GM12878 (cell line): ENCODE measurements around the gene USP46. TPM values are rescaled to one million over a fixed set of nuclear protein-coding genes. Genes with fewer than 3 reads are reported as not detected.

Experiments
- ATAC-seq: fragments of 200-7000 bp; cut with Tn5 transposase; 3 replicates; pipeline ENCODE4 v1.9.1; 2020; ENCODE audit warnings: mild to moderate bottlenecking, moderate library complexity
- BruUV-seq: library from RNA; stranded (reverse); fragments of 400-500 nt; replicated peaks from 2 replicates; lab custom pipeline; 2021; lab: Mats Ljungman, UMichigan
- CTCF ChIA-PET: fragments of 300-600 bp; sonication (Branson Sonifier 250); formaldehyde crosslinking; extraction: SDS; loops from one replicate; lab custom pipeline; 2021; ENCODE audit warnings: inconsistent platforms; lab: Yijun Ruan, JAX
- POLR2A ChIA-PET: fragments of 350-600 bp; formaldehyde crosslinking; extraction: SDS; loops from one replicate; lab custom pipeline; 2021; ENCODE audit warnings: inconsistent platforms; lab: Charles Lee
- RAD21 ChIA-PET: fragments of 300-600 bp; sonication (Branson Sonifier 250); formaldehyde crosslinking; loops from one replicate; lab custom pipeline; 2023; ENCODE audit warnings: antibody characterized with exemption; ENCODE audit not compliant: unreplicated experiment; lab: Charles Lee
- SMC1A ChIA-PET: fragments of 300-600 bp; sonication (Branson Sonifier 250); formaldehyde crosslinking; loops from one replicate; lab custom pipeline; 2023; ENCODE audit not compliant: unreplicated experiment, uncharacterized antibody; lab: Charles Lee
- DNase-seq: peaks from one replicate; pipeline ENCODE4 v3.0.0-alpha.2; 2011; ENCODE audit warnings: low read depth, low spot score
- FAIRE-seq: peaks from 3 replicates; lab custom pipeline; 2011; peaks lifted over from hg19 to GRCh38; lab: Jason Lieb, UNC
- H2AFZ ChIP-seq: 2 replicates; pipeline ENCODE4 v1.6.0; 2011; ENCODE audit warnings: low read depth, low read length, control low read depth; ENCODE audit not compliant: control insufficient read depth
- H3K27ac ChIP-seq: 2 replicates; pipeline ENCODE4 v1.5.1; 2011; ENCODE audit warnings: control low read depth; ENCODE audit not compliant: control insufficient read depth, insufficient read depth
- H3K27me3 ChIP-seq, 2 experiments: replicated peaks in 1 of 2; 2 replicates each; pipeline versions ENCODE4 v1.6.0 to v1.6.1; 2011; ENCODE audit warnings: low read length in 1 of 2; ENCODE audit not compliant: control insufficient read depth in 2 of 2, insufficient read depth in 2 of 2
- H3K36me3 ChIP-seq, 2 experiments: 2 replicates each; pipeline ENCODE4 v1.5.1; 2011; ENCODE audit warnings: low read length in 1 of 2; ENCODE audit not compliant: control insufficient read depth in 2 of 2, insufficient read depth in 2 of 2
- H3K4me1 ChIP-seq: 2 replicates; pipeline ENCODE4 v1.6.1; 2011; ENCODE audit warnings: mild to moderate bottlenecking, low read length, moderate library complexity, mixed read lengths; ENCODE audit not compliant: control insufficient read depth, insufficient read depth
- H3K4me2 ChIP-seq: 2 replicates; pipeline ENCODE4 v1.6.0; 2011; ENCODE audit warnings: control low read depth; ENCODE audit not compliant: control insufficient read depth, insufficient read depth
- H3K4me3 ChIP-seq: fragments of 200-600 bp; sonication (generic); 2 replicates; pipeline ENCODE4 v1.5.1; 2016
- H3K79me2 ChIP-seq: 2 replicates; pipeline ENCODE4 v1.6.0; 2011; ENCODE audit warnings: low read length; ENCODE audit not compliant: control insufficient read depth, insufficient read depth
- H3K9ac ChIP-seq: 2 replicates; pipeline ENCODE4 v1.8.0; 2011; ENCODE audit warnings: low read length, control low read depth, mixed read lengths; ENCODE audit not compliant: control insufficient read depth, insufficient read depth
- H3K9me3 ChIP-seq: replicated peaks from 3 replicates; pipeline ENCODE4 v1.5.1; 2011; ENCODE audit warnings: mild to moderate bottlenecking, low read length; ENCODE audit not compliant: control insufficient read depth, insufficient read depth
- H4K20me1 ChIP-seq: 2 replicates; pipeline ENCODE4 v1.6.0; 2011; ENCODE audit not compliant: control insufficient read depth, insufficient read depth
- CBFB ChIP-seq: IDR thresholded peaks from 2 replicates; pipeline ENCODE4 v1.6.1; 2016; ENCODE audit warnings: antibody characterized with exemption, low read depth
- CHD4 ChIP-seq: fragments of 200-600 bp; sonication (generic); IDR thresholded peaks from 2 replicates; pipeline ENCODE4 v1.6.1; 2016; ENCODE audit warnings: mild to moderate bottlenecking
- E2F8 ChIP-seq: fragments of 450-650 bp; IDR thresholded peaks from 2 replicates; pipeline ENCODE4 v1.6.1; 2018; ENCODE audit warnings: mild to moderate bottlenecking, low read depth, moderate library complexity; ENCODE audit not compliant: partially characterized antibody
- EGR1 ChIP-seq, 2 experiments: IDR thresholded peaks; 1 replicate in 1 of 2; 2 replicates in 1 of 2; pipeline ENCODE4 v1.6.1; 2011 to 2012; ENCODE audit warnings: low read depth in 2 of 2, low read length in 2 of 2, borderline replicate concordance in 1 of 2, mild to moderate bottlenecking in 1 of 2, moderate library complexity in 1 of 2
- KAT2A ChIP-seq: conservative IDR thresholded peaks from 2 replicates; pipeline ENCODE4 v1.6.1; 2011; ENCODE audit warnings: low read depth, low read length; ENCODE audit not compliant: control insufficient read depth
- LARP7 ChIP-seq: fragments of 450-650 bp; IDR thresholded peaks from 2 replicates; pipeline ENCODE4 v1.6.1; 2017; ENCODE audit warnings: mild to moderate bottlenecking
- POU2F2 ChIP-seq: IDR thresholded peaks from 3 replicates; pipeline ENCODE4 v1.6.1; 2011; ENCODE audit warnings: low read depth, mild to moderate bottlenecking, low read length, borderline replicate concordance
- ZBTB11 ChIP-seq: fragments of 450-650 bp; formaldehyde crosslinking; IDR thresholded peaks from 2 replicates; pipeline ENCODE4 v1.5.0; 2022; ENCODE audit warnings: mild to moderate bottlenecking, missing genetic modification characterization
- WGBS: methylation state at CpG from one replicate; pipeline ENCODE4 v1.1.6; 2016; ENCODE audit warnings: low lambda C conversion rate; ENCODE audit not compliant: insufficient replicate concordance, insufficient coverage; ENCODE audit errors: missing lambda C conversion rate; 5-methylcytosine and 5-hydroxymethylcytosine counted together
- in situ Hi-C: fragments of 300-500 bp; cut with MboI; formaldehyde crosslinking; loops from 9 replicates; pipeline ENCODE4 v1.14.3; 2018; ENCODE audit warnings: mixed read lengths
- intact Hi-C: fragments of 100-400 bp; cut with micrococcal nuclease; formaldehyde crosslinking; loops from one replicate; pipeline ENCODE4 v1.14.2; 2022; ENCODE audit not compliant: unreplicated experiment
- polyA plus RNA-seq, 11 experiments: library from polyadenylated mRNA; depleted of rRNA in 4 of 11; unstranded in 6 of 11; stranded (reverse) in 5 of 11; fragments of >200 nt; fragmentation: Nextera tagmentation in 4 of 11; fragmentation: Illumina TruSeq in 1 of 11; extraction: Ambion mirVana in 4 of 11; extraction: Trizol in 1 of 11; gene quantifications; 1 replicate in 1 of 11; 2 replicates in 10 of 11; pipeline versions ENCODE4 v1.2.1 to v1.2.3, GENCODE V29; 2011 to 2016; ENCODE audit warnings: inconsistent platforms in 2 of 11, missing spikeins in 2 of 11, low read depth in 1 of 11
- total RNA-seq, 4 experiments: library from RNA; depleted of rRNA in 3 of 4; stranded (reverse); fragments of >200 nt in 3 of 4; fragmentation: Illumina TruSeq in 1 of 4; extraction: Trizol in 1 of 4; gene quantifications; 2 replicates each; pipeline versions ENCODE4 v1.2.1 to v1.2.3, GENCODE V29; 2013 to 2021

The USP46 gene
- total and polyA plus RNA-seq, 10 of the 15 experiments (the other 5 are each of a cell fraction or from before 2014, with no cell fraction given): 5.3 to 20.1 (median 12.0) TPM

- ChIA-PET CTCF (interaction anchor here (1.0 to 4.6 kb wide), 2 partner anchors 48 to 117 kb away, joined by 3 to 50 read pairs; no protein-coding TSS in a partner anchor), SMC1A (interaction anchor here (0.8 to 1.4 kb wide), 3 partner anchors 49 to 464 kb away, joined by 3 read pairs; no protein-coding TSS in a partner anchor), RAD21 (no interaction called here), POLR2A (no interaction called here)
- WGBS: 19% methylated on average over 8 of the region's 8 CpGs
- ATAC-seq: no peak
- H3K79me2 ChIP-seq: no peaks in the 10 kb centered on the region
- H3K36me3 ChIP-seq: no peaks in the 10 kb centered on the region
- BruUV-seq: no TSS peak
- in situ Hi-C loops: loop anchor here (5.0 kb wide), 2 partner anchors 118 to 433 kb away; no protein-coding TSS in a partner anchor
- no peaks in the 10 kb centered on the region for H4K20me1 ChIP-seq
- intact Hi-C loops: loop anchor here (10.0 kb wide), 1 partner anchor 1686 kb away; no protein-coding TSS in a partner anchor
- H3K27ac ChIP-seq: no peak overlapping the region
- H3K4me3 ChIP-seq: no peak overlapping the region
- H2AFZ ChIP-seq: no peak overlapping the region
- no peak for DNase-seq
- H3K9ac ChIP-seq: no peak overlapping the region
- no peak for FAIRE-seq
- no peaks in the 10 kb centered on the region for H3K27me3 ChIP-seq
- H3K4me1 ChIP-seq: no peaks in the 10 kb centered on the region
- H3K9me3 ChIP-seq: no peaks in the 10 kb centered on the region
- H3K4me2 ChIP-seq: no peak overlapping the region
- TF ChIP-seq KAT2A: no peak
Measured at GRCh38 chr4:52548818-52549570, 110.1 kb downstream of the USP46 start.

- RAD21 ChIA-PET: interaction anchor here (0.9 to 2.9 kb wide), 10 partner anchors 60 to 1687 kb away, joined by 3 to 30 read pairs (median 3); no protein-coding TSS in a partner anchor
- in situ Hi-C loops (loop anchor here (5.0 kb wide), 2 partner anchors 121 to 436 kb away; no protein-coding TSS in a partner anchor), intact Hi-C loops (loop anchor here (10.0 kb wide), 1 partner anchor 1688 kb away; no protein-coding TSS in a partner anchor)
- 24% methylated on average over 4 of the region's 4 CpGs for WGBS
- Histone ChIP-seq H3K4me1 (no peaks in the 10 kb centered on the region), H3K4me2 (no peak overlapping the region), H3K79me2 (no peaks in the 10 kb centered on the region), H3K27me3 (no peaks in the 10 kb centered on the region), H3K4me3 (no peak overlapping the region), H2AFZ (no peak overlapping the region), H3K9me3 (no peaks in the 10 kb centered on the region), H4K20me1 (no peaks in the 10 kb centered on the region), H3K9ac (no peak overlapping the region), H3K27ac (no peak overlapping the region), H3K36me3 (no peaks in the 10 kb centered on the region)
- BruUV-seq: no TSS peak
- CTCF ChIA-PET: interaction anchor here (0.9 to 4.6 kb wide), 18 partner anchors 8 to 1687 kb away, joined by 3 to 91 read pairs (median 6); no protein-coding TSS in a partner anchor
- POLR2A ChIA-PET: interaction anchor here (1.4 kb wide), 1 partner anchor 112 kb away, joined by 3 read pairs; the partner anchor contains the start of gene USP46
- ATAC-seq (no peak), DNase-seq (no peak), FAIRE-seq (no peak)
- SMC1A ChIA-PET: interaction anchor here (0.6 to 3.6 kb wide), 9 partner anchors 35 to 473 kb away, joined by 3 to 52 read pairs (median 4); no protein-coding TSS in a partner anchor
- TF ChIP-seq ZBTB11 (CRISPR knock-in tag) (no peak), EGR1 (IDR thresholded peaks at IDR 0.05; ENCODE audit: borderline replicate concordance in 1 of 2, low read depth in 2 of 2, low read length in 2 of 2) (no peak), E2F8 (no peak), CBFB (no peak), CHD4 (no peak), POU2F2 (no peak), LARP7 (no peak)
Measured at GRCh38 chr4:52546449-52546848, 112.7 kb downstream of the USP46 start.
